PFSK-1 (cell line): Measurements from ENCODE around the gene IFT52.

Source experiments
- FOXP2 ChIP-seq: optimal IDR thresholded peaks from 2 replicates; pipeline ENCODE3; 2011; ENCODE audit warnings: borderline replicate concordance, control low read depth, inconsistent platforms; ENCODE audit not compliant: insufficient read depth; ENCODE audit errors: extremely low read length, extremely low read depth
- POLR2AphosphoS5 ChIP-seq: IDR thresholded peaks from 2 replicates; pipeline ENCODE4 v1.6.1; 2012; ENCODE audit warnings: low read depth, mild to moderate bottlenecking, control low read depth, low read length, moderate library complexity
- SIN3A ChIP-seq: IDR thresholded peaks from 2 replicates; pipeline ENCODE4 v1.6.1; 2012; ENCODE audit warnings: mild to moderate bottlenecking, low read length, moderate library complexity, borderline replicate concordance; ENCODE audit not compliant: insufficient read depth
- TAF1 ChIP-seq: IDR thresholded peaks from 2 replicates; pipeline ENCODE4 v1.6.1; 2012; ENCODE audit warnings: low read length, control low read depth, borderline replicate concordance; ENCODE audit not compliant: insufficient read depth
- TF ChIP-seq, protein P1 (sequence below), 2 experiments: IDR thresholded peaks; 2 replicates each; pipeline versions ENCODE4 v1.6.1 to v1.8.0; 2011 to 2012; ENCODE audit warnings: low read depth in 2 of 2, low read length in 2 of 2, control low read depth in 1 of 2, inconsistent platforms in 1 of 2, mild to moderate bottlenecking in 1 of 2, moderate library complexity in 1 of 2; ENCODE audit not compliant: insufficient read depth in 1 of 2

DNA sequence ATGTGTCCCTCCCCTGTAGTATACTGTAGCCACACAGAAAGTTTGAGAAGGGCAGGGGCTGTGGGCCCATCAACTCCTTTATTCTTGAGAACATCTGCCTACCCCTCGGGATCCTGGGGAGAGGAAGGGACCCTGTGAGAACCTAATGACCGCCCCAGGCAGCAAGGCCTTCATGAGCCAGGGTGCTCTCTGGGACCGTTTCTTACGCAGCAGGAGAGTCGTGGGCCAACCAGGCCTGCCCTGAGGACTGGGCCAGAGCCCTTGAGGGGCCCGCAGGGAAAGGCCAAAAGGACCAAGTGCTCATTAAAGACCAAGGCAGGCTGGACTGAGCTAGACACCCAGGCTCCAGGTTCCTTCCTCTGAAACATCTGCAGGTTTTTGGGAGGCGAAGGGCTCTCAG is 26.7 kb upstream of the IFT52 start:
- TF ChIP-seq POLR2AphosphoS5 (no peak), SIN3A (no peak), TAF1 (no peak), FOXP2 (no peak)
- TF ChIP-seq, protein P1, sequence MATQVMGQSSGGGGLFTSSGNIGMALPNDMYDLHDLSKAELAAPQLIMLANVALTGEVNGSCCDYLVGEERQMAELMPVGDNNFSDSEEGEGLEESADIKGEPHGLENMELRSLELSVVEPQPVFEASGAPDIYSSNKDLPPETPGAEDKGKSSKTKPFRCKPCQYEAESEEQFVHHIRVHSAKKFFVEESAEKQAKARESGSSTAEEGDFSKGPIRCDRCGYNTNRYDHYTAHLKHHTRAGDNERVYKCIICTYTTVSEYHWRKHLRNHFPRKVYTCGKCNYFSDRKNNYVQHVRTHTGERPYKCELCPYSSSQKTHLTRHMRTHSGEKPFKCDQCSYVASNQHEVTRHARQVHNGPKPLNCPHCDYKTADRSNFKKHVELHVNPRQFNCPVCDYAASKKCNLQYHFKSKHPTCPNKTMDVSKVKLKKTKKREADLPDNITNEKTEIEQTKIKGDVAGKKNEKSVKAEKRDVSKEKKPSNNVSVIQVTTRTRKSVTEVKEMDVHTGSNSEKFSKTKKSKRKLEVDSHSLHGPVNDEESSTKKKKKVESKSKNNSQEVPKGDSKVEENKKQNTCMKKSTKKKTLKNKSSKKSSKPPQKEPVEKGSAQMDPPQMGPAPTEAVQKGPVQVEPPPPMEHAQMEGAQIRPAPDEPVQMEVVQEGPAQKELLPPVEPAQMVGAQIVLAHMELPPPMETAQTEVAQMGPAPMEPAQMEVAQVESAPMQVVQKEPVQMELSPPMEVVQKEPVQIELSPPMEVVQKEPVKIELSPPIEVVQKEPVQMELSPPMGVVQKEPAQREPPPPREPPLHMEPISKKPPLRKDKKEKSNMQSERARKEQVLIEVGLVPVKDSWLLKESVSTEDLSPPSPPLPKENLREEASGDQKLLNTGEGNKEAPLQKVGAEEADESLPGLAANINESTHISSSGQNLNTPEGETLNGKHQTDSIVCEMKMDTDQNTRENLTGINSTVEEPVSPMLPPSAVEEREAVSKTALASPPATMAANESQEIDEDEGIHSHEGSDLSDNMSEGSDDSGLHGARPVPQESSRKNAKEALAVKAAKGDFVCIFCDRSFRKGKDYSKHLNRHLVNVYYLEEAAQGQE (IDR thresholded peaks at IDR 0.05; ENCODE audit: insufficient read depth in 1 of 2, low read depth in 2 of 2, low read length in 2 of 2) = no peak
